GM21619 (cell line): Measurements from ENCODE around the gene TEKT5.
"Not testable (repeated sequence)": the region's sequence is repeated elsewhere in the genome, so short reads cannot be mapped to it uniquely, and the experiment has no call there.

ENCODE experiments used
- ATAC-seq: cut with Tn5 transposase; IDR thresholded peaks from one replicate; pipeline ENCODE4 v1.9.1; 2021; ENCODE audit not compliant: unreplicated experiment

The TEKT5 gene

DNA sequence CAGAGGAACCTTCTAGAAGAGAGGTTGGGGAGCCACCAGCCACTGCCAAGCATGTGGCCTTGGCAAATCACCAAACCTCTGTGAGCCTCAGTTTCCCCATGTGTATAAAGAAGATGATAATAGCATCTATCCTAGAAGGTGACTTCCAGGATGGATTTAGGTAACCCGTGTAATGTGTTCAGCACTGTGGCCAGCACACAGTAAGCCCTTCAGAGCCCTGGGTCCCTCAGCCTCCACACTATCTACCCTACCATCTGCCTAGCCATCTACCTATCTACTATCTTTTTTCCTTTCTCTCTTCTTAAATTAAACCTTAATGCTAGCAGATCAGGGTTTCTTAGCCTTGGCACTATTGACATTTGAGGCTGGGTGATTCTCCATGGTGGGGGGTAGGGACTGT, 33.0 kb downstream of the TEKT5 start:
- ATAC-seq: no peak

DNA sequence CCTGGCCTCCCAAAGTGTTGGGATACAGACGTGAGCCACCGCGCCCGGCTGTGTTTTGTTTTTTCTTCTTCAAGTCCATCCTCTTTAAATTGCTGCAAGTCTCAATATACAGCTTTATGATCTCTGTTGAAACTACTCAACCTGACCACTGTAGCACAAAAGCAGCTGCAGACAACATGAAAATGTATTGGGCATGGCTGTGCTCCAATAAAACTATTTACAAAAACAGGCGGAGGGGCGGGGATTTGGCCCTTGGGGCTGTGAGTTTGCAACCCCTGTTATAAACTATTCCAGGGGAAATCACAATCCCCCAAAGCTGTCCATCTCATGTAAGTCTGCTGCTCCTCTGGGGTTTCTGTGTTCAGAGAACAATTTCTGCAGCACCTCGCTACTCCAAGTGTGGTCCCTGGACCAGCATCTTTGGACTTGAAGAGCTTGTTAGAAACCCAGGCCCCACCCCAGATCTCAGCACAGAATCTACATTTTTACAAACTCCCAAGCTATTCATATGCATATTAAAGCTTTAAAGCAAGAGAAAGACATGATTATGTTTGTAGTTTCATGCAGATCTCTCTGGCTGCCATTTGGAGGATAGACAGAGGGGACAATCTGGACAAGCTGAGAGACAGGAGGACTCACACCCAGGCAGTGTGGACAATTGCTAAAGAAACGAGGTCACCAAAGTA, 33.6 kb downstream of the TEKT5 start:
- no peak for ATAC-seq

DNA sequence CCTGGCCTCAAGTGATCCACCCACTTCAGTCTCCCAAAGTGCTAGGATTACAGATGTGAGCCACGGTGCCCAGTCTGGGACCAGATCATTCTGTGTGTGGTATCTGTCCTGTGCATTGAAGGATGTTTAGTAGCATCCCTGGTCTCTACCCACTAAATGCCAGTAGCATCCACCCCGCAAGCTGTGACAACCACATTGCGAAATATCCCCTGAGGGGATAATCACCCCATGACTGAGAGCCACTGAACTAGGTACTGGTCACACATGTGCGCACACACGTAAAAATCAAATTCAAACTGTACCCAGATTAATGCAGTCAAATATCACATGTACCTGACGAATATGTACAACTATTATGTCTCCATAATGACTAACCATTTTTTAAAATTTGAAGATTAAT, 35.8 kb downstream of the TEKT5 start:
- ATAC-seq: no peak

DNA sequence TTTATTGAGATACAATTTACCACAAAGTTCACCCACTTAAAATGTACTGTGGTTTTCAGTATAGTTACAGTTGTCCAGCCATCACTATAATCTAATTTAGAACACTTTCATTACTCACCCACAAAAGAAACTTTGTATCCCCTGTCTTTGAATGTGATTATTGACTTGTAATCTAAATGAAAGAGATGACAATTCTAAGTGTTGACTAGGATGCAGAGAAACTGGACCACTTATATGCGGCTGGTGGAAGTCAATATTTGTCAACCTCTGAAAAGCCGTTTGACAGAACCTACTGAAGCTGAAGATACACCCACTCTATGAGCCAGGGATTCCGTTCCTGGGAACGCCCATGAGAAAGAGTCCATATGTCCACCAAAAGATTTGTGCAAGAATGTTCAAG, 36.8 kb downstream of the TEKT5 start:
- no peak for ATAC-seq

DNA sequence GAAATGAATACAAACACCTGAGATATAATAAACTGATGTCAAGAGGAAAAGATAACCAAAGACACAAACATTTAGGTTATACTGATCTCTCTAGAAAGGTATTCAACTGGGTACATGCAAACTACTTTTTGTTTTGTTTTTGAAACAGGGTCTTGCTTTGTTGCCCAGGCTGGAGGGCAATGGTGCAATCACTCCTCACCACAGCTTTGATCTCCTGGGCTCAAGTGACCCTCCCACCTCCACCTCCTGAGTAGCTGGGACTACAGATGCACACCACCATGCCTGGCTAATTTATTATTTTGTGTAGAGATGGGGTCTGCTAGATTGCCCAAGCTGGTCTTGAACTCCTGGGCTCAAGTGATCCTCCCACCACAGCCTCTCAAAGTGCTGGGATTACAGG, 38.1 kb downstream of the TEKT5 start:
- ATAC-seq: no peak

DNA sequence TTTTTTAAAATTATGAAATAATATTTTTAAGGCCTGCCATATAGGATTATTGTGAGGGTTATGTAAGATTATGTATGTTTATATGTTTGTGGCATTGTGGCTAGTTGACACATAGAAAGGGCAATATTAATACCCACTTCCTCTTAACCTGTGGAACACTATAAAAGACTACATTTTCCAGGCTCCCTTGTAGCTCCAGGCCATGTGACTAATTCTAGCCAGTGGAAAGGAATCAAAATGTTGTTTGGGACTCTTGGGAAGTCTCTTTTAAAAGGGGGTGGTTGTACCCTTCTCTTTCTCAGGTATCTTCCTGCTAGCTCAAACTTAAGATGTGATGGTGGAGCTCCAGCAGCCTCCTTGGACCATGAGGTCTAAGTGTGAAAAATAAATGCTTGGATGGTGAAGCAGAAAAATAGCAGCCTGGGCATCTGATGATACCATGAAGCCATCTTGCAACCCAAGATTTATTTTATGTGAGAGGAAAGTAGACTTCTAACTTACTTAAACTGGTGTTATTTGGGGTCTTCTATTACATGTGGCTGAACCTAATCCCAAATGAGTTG, 39.2 kb downstream of the TEKT5 start:
- ATAC-seq: no peak

DNA sequence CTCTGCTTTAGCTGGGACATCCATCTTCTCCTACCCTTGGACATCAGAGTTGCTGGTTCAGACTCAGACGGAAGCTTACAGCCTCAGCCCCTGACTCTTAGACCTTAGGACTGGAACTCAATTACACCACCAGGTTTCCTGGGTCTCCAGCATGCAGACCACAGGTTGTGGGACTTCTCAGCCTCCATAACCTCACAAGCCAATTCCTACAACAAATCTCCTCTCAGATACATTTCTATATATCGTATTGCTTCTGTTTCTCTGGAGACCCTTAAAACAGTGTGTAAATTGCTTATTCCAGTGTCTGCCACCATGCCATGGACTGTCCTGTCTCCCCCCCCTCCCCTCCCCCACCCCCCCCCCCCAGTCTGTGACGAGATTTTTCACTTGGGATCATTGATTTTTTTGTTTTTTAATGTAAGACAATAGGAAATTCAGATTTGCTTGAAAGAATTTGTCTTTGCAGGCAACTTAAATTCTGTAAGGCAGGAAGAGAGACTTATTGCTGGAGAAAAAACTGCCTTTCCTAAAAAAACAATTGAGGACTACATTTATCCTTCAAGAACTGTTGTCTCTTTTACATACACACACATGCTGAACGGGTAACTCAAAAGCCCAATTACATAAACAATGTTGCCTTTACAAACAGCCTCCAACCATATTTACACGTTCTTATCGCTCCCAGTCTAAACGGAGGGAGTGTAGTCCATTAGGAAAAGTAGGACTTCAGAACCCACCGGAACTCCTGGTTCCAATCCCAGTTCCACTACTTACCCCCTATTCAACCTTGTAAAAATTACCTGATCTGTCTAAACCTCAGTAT, 39.9 kb downstream of the TEKT5 start:
- no peak for ATAC-seq

DNA sequence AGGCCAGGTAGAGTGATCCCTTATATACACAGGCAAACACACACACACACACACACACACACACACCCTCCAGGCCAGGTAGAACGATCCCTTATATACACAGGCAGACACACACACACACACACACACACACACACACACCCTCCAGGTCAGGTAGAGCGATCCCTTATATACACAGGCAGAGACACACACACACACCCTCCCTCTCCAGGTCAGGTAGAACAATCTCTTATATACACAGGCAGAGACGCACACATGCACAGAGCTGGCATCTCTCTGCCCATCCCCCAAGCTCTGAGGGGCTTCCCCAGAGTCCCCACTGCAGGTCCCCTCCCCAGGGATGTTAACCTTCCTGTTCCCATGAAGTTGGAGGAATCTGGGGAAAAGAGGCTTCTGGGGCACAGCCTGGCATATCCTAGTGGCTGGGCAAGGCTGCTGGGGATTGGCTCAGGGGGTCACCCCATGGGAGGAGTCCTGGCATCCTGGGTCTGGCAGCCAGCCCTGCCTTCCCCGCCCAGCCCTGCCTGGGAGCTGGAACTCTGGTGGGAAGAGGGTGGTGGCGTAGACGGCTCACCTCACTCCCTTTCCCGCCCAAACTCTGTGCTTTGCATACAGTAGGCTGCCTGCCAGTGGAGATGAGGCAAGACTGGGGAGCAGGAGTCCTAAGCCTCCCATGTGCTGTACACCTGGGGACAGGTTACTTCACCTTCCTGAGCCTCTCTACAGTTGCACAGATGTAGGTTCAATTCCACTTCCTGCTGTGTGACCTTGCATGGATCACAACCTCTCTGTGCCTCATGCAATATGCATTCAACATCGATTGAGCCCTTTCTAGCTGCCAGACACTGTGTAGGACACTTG, 41.8 kb downstream of the TEKT5 start:
- no peak for ATAC-seq

DNA sequence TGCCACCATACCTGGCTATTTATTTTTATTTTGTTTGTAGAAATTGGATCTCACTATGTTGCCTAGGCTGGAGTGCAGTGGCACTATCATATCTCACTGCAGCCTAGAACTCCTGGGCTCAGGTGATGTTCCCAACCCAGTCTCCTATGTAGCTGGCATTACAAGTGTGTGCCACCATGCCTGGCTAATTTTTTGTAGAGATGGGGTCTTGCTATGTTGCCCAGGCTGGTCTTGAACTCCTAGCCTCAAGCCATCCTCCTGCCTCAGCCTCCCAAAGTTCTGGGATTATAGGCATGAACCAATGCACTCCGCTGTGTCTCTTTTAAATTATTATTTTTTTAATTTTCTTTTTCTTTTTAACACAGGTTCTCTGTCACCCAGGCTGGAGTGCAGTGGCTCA, 45.6 kb downstream of the TEKT5 start:
- ATAC-seq: not testable (repeated sequence)

DNA sequence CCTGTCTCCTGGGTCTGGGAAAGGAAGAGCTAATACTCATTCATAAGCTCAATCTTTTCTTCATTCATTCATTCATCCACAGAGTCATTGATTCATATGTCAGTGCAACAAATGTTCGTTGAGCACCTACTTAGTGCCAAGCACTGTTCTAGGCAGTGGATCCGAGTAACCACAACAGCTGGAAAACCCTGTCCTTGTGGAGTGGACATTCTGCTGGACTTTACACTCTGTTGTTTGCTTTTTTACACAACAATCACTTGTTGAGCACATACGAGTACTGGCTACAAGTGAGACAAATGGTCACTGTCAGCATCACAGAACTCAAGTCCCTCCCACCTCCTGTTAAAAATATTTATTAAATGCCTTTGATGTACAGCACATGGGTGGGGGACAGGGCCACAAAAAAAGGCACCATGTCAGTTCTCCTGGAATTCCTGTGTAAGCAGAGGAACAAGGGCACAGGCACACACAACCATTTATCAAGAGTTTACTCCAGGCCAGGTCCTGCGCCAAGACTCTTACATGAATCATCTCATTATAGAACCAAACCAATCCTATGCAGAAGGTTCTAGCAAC, 46.9 kb downstream of the TEKT5 start:
- no peak for ATAC-seq

DNA sequence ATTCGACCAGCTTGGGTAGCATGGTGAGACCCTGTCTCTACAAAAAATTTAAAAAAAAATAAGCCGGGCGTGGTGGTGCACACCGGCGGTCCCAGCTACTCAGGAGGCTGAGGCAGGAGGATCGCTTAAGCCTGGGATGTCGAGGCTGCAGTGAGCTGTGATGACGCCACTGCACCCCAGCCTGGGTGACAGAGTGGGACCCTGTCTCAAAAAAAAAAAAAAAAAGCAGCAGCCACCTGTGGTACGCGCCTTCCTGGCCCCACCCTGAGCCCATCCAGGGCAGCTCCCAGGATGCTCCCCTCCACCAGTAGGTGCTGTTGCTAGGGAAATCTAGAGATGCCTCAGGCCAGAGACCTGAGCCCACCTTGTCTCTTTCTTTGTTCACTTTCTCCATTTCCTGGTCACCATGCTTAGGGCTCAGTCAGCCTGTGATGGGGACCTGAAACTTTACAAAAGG, 47.4 kb downstream of the TEKT5 start:
- no peak for ATAC-seq

DNA sequence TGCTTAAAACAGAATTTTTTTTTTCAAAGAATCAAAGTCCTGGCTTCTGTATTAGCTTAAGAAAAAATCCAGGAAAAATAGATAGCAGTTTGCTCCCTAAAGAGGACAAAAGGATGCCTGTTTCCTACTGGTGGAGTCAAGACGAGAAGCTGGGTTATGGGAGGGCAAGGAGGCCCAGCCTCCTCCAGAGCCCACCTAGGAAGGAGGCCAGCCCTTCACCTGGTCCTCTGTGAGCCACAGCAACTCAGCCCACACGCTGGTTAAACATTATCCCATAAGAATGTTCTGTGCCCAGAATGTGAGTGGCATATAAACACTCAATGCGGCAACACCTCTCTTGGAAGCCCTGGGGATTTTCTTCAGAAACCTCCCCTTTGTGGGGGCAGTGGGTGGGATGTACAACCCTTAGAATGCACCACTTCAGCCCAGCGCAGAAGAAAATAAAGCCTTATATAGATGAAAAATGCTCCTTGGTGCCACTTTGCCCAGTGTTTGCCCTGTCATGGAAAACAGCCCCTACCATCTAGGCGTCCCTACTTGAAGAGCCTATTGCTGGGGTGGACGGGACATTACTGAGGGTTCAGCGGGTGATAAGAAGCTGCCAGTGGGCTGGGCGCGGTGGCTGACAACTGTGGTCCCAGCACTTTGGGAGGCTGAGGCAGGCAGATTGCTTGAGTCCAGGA, 48.0 kb downstream of the TEKT5 start:
- ATAC-seq: no peak

DNA sequence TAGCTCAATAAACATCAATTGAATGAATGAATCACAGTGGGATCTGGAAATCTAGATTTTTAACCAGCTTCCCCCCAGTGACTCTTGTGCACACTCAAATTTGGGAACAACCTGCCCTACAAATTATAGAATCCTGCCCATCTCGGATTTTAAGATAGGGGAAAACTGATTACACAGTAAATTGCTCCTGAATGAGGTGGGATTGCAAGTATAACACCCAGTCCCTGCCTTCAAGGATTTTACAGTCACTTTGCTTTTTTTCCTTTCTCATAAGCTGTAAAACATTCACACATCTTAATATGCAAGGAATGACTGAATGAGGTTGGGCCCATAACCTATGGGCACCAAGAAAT, 48.5 kb downstream of the TEKT5 start:
- no peak for ATAC-seq

DNA sequence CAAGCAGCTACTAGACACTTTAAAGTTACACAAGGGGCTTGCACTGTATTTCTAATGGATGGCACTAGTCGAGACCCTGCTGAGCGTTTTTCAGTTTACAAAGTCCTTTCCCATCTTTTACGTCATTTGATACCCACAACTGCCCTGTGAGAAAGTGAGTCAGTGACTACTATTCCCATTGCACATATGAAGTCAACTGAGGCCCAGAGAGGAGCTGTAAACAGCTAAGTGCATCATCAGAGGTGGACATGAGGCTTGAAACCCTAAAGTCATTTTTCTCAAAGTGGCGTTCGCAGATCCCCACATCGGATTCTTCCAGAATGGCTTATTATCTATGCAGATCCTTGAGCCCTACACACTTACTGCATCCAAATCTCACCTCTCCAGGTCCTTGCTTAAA, 50.6 kb downstream of the TEKT5 start:
- ATAC-seq: no peak

DNA sequence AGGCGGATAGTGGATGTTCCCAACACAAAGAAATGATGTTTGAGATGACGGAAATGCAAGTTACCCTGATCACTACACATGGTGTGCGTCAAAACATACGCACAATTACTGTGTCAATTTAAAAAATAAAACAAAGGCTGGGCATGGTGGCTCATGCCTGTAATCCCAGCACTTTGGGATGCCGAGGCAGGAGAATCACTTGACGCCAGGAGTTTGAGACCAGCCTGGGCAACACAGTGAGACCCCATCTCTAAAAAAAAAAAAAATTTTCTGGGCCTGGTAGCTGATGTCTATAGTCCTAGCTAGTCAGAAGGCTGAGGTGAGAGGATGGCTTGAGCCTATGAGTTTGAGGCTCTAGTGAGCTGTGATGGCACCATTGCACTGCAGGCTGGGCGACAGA, 51.8 kb downstream of the TEKT5 start:
- ATAC-seq: no peak

DNA sequence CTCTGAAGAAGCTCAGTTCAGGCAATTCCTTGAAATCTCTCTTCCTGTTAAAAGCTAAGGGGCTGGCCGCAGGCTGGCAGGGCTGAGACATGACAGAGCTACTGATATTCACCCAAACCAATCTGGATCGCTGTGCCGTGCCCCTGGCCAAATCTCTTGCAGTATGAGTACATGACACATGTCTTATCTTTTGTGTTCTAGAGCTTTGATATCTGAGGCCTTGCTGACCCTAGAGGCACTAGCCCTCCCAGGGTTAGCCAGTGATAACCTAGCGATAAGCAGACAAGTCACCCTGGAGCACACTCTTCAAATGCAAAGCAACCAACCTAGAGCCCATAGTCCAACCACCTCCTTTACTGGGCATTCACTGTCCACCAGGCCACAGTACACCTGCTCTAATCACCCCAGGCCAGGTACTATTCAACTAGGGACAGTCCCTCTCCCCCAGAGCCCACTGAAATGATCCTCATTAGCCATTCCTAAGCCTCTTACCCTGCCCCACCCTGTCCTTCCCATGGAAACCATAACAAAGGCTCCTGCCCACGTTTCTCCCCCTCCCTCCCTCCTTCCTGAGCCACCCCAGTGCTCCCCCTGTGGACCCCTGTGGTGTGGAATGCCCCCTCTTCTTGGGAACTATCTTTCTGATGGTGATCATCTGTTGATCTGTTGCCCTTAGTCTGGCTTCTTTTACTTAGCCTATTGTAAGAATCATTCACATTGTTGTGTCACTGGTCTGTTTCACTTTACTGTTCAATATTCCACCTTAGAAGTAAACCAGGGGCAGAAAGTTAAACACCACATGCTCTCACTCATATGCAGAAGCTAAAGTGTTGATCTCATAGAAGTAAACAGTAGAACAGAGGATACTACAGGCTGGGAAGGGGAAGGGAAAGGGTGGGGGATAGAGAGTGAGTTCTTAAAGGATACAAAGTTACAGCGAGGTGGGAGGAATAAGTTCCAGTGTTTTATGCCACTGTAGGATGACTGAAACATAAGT, 52.5 kb downstream of the TEKT5 start:
- no peak for ATAC-seq

DNA sequence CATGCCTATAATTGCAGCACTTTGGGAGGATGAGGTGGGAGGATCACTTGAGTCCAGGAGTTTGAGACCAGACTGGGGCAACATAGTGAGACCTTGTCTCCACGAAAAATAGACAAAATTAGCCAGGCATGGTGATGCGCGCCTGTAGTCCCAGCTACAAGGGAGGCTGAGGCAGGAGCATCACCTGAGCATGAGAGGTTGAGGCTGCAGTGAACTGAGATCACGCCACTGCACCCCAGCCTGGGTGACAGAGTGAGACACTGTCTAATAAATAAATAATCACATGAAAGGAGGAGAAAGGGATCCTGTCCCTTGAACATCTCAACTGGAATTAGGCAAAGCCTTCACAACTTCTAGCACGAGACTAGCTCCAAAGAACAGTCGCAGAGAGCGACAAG, 53.2 kb downstream of the TEKT5 start:
- no peak for ATAC-seq

DNA sequence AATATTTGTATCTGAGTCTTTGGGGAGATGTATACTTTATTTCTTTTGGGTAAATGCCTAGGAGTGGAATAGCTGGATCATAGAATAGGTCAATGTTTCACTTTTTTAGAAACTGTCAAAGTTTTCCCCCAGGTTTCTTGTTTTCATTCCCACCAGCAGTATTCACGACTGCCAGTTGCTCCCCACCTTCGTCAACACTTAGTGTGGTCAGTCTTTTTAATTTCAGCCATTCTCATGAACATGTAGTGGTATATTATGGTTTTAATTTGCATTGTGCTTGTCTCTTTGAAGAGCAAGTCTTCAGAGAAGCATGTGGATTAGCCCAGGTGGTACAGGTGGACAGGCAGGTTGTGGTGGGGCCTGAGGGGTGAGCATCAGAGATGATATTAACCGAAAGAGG, 53.8 kb downstream of the TEKT5 start:
- no peak for ATAC-seq

DNA sequence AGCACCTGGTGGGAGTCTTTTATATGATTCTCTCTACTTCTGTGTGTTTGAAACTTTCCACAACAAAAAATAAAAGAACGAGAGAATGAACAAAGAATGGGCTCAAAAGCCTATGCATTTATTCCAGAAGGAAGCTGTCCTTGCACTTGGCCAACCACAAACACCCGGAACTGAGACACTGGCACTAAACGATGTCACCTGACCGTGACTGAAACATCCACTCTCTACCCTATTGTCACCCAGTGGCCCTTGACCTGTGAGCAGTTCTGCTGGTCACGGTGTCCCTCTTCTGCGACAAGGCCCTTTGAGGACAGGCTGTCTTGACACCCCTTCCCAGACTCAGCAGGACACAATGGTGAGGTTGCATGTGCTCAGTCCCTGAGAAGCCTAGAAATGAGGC, 56.6 kb downstream of the TEKT5 start:
- ATAC-seq: no peak
